ENCODE results near the gene SLC12A7.
"Not testable (repeated sequence)": the region's sequence is repeated elsewhere in the genome, so short reads cannot be mapped to it uniquely, and the experiment has no call there.

The SLC12A7 gene

GRCh38 chr5:1095990-1096363 lies 15.9 kb downstream of the SLC12A7 start:
- no peak for DNase-seq (ENCODE audit: low spot score)

GRCh38 chr5:1095302-1095989 lies 16.4 kb downstream of the SLC12A7 start:
- no peak for DNase-seq (ENCODE audit: low spot score)

GRCh38 chr5:1094670-1095190 lies 17.1 kb downstream of the SLC12A7 start:
- no peak for DNase-seq (ENCODE audit: low spot score)

GRCh38 chr5:1093361-1093760 lies 18.5 kb downstream of the SLC12A7 start:
- no peak for DNase-seq (ENCODE audit: low spot score)

GRCh38 chr5:1092122-1092521 lies 19.7 kb downstream of the SLC12A7 start:
- DNase-seq (ENCODE audit: low spot score): no peak

GRCh38 chr5:1091632-1092031 lies 20.2 kb downstream of the SLC12A7 start:
- DNase-seq (ENCODE audit: low spot score): no peak

- DNase-seq (ENCODE audit: low spot score): no peak
These were observed 21.3 kb downstream of the SLC12A7 start for GRCh38 chr5:1090538-1090937.

GRCh38 chr5:1089621-1090040 lies 22.2 kb downstream of the SLC12A7 start:
- no peak for DNase-seq (ENCODE audit: low spot score)

GRCh38 chr5:1089146-1089545 lies 22.7 kb downstream of the SLC12A7 start:
- DNase-seq (ENCODE audit: low spot score): no peak

GRCh38 chr5:1088726-1089125 lies 23.1 kb downstream of the SLC12A7 start:
- no peak for DNase-seq (ENCODE audit: low spot score)

GRCh38 chr5:1088031-1088430 lies 23.8 kb downstream of the SLC12A7 start:
- DNase-seq (ENCODE audit: low spot score): no peak

GRCh38 chr5:1087428-1087827 lies 24.4 kb downstream of the SLC12A7 start:
- DNase-seq (ENCODE audit: low spot score): no peak

- DNase-seq (ENCODE audit: low spot score): no peak
These were observed 25.0 kb downstream of the SLC12A7 start for GRCh38 chr5:1086871-1087270.

- no peak for DNase-seq (ENCODE audit: low spot score)
These were observed 25.7 kb downstream of the SLC12A7 start for GRCh38 chr5:1086137-1086536.

GRCh38 chr5:1085391-1085790 lies 26.5 kb downstream of the SLC12A7 start:
- no peak for DNase-seq (ENCODE audit: low spot score)

- no peak for DNase-seq (ENCODE audit: low spot score)
These were observed 27.8 kb downstream of the SLC12A7 start for GRCh38 chr5:1083823-1084605.

- DNase-seq (ENCODE audit: low spot score): not testable (repeated sequence)
These were observed 28.8 kb downstream of the SLC12A7 start for GRCh38 chr5:1083026-1083425.

- DNase-seq (ENCODE audit: low spot score): no peak
These were observed 30.3 kb downstream of the SLC12A7 start for GRCh38 chr5:1081519-1081918.

GRCh38 chr5:1080432-1080831 lies 31.4 kb downstream of the SLC12A7 start:
- DNase-seq (ENCODE audit: low spot score): no peak

GRCh38 chr5:1079961-1080360 lies 31.9 kb downstream of the SLC12A7 start:
- DNase-seq (ENCODE audit: low spot score): no peak

- DNase-seq (ENCODE audit: low spot score): no peak
These were observed 32.4 kb downstream of the SLC12A7 start for GRCh38 chr5:1079486-1079885.

GRCh38 chr5:1078851-1079250 lies 33.0 kb downstream of the SLC12A7 start:
- no peak for DNase-seq (ENCODE audit: low spot score)

GRCh38 chr5:1078206-1078605 lies 33.7 kb downstream of the SLC12A7 start:
- no peak for DNase-seq (ENCODE audit: low spot score)

Data from CD4-positive, alpha-beta T cell treated with Interleukin-15 for 4 hours (primary cell).